Nephron progenitor cell (in vitro differentiated cells): ENCODE data around the gene GXYLT2.

Source experiments
- DNase-seq: peaks from one replicate; pipeline ENCODE4 v3.0.0; 2021
- H3K27ac Mint-ChIP-seq: 2 replicates; pipeline ENCODE4 v1.8.0; 2021; ENCODE audit warnings: mild to moderate bottlenecking, moderate library complexity, mixed read lengths
- H3K27me3 Mint-ChIP-seq: 2 replicates; pipeline ENCODE4 v1.8.0; 2021; ENCODE audit warnings: mild to moderate bottlenecking, low read depth, mixed read lengths; ENCODE audit not compliant: poor library complexity
- H3K36me3 Mint-ChIP-seq: 2 replicates; pipeline ENCODE4 v1.8.0; 2021; ENCODE audit warnings: low read depth, mixed read lengths
- H3K4me1 Mint-ChIP-seq: 2 replicates; pipeline ENCODE4 v1.8.0; 2021; ENCODE audit warnings: mixed read lengths
- H3K4me3 Mint-ChIP-seq: 2 replicates; pipeline ENCODE4 v1.8.0; 2021; ENCODE audit warnings: mild to moderate bottlenecking, moderate library complexity, mixed read lengths
- H3K9me3 Mint-ChIP-seq: 2 replicates; pipeline ENCODE4 v1.8.0; 2021; ENCODE audit warnings: mild to moderate bottlenecking, moderate library complexity, mixed read lengths
- TF ChIP-seq, protein P1 (sequence below): fragments of 200-600 bp; sonication (generic); IDR thresholded peaks from 2 replicates; pipeline ENCODE4 v1.5.0; 2021; ENCODE audit warnings: antibody characterized with exemption

Gene GXYLT2

GRCh38 chr3:72890166-72890925 lies 2.5 kb downstream of the GXYLT2 start:
- Mint-ChIP-seq H3K36me3 (peaks cover 5% of the 10 kb centered on the region), H3K4me1 (peaks cover 58% of the 10 kb centered on the region), H3K4me3 (peak overlapping the region; percentile 88), H3K27ac (peak overlapping the region; percentile 58), H3K27me3 (peaks cover 5% of the 10 kb centered on the region), H3K9me3 (no peaks in the 10 kb centered on the region)
- DNase-seq, result no peak
- TF ChIP-seq, protein P1, sequence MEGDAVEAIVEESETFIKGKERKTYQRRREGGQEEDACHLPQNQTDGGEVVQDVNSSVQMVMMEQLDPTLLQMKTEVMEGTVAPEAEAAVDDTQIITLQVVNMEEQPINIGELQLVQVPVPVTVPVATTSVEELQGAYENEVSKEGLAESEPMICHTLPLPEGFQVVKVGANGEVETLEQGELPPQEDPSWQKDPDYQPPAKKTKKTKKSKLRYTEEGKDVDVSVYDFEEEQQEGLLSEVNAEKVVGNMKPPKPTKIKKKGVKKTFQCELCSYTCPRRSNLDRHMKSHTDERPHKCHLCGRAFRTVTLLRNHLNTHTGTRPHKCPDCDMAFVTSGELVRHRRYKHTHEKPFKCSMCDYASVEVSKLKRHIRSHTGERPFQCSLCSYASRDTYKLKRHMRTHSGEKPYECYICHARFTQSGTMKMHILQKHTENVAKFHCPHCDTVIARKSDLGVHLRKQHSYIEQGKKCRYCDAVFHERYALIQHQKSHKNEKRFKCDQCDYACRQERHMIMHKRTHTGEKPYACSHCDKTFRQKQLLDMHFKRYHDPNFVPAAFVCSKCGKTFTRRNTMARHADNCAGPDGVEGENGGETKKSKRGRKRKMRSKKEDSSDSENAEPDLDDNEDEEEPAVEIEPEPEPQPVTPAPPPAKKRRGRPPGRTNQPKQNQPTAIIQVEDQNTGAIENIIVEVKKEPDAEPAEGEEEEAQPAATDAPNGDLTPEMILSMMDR, result no peak

GRCh38 chr3:72891053-72891855 lies 3.4 kb downstream of the GXYLT2 start:
- Mint-ChIP-seq H3K4me3 (peak overlapping the region; percentile 50), H3K4me1 (peaks cover 58% of the 10 kb centered on the region), H3K27me3 (no peaks in the 10 kb centered on the region), H3K36me3 (peaks cover 5% of the 10 kb centered on the region), H3K9me3 (no peaks in the 10 kb centered on the region), H3K27ac (peak overlapping the region; percentile 69)
- TF ChIP-seq, protein P1, result no peak
- peak; percentile 15 for DNase-seq

- Mint-ChIP-seq H3K27ac (no peak overlapping the region), H3K9me3 (no peaks in the 10 kb centered on the region), H3K27me3 (no peaks in the 10 kb centered on the region), H3K4me1 (peaks cover 63% of the 10 kb centered on the region), H3K36me3 (peaks cover 5% of the 10 kb centered on the region), H3K4me3 (no peak overlapping the region)
- TF ChIP-seq, protein P1, result no peak
- DNase-seq, result no peak
These were observed 4.4 kb downstream of the GXYLT2 start for GRCh38 chr3:72892081-72892775.

DNA sequence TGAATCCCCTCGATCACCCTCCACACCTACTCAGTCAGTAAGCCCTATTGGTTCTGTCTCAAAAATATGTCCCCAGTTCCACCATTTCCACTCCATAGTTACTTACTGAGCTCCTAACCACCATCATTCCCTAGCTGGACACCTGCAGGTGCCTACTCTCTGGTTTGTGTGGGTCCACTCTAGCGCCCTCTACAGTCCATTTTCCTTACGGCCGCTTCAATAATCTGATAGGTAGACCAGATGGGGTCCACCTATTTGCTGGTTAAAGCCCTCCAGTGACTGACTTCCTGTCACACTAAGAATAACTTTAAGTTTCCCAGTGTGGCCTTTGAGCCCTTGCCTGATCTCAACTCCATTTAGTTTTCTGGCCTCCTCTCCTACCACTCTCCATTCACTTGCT lies 5.0 kb downstream of the GXYLT2 start:
- Mint-ChIP-seq H3K4me3 (no peak overlapping the region), H3K36me3 (peaks cover 5% of the 10 kb centered on the region), H3K9me3 (no peaks in the 10 kb centered on the region), H3K27me3 (no peaks in the 10 kb centered on the region), H3K4me1 (peaks cover 58% of the 10 kb centered on the region), H3K27ac (no peak overlapping the region)
- DNase-seq, result no peak
- TF ChIP-seq, protein P1, result peak; percentile 28

GRCh38 chr3:72894976-72895552 lies 7.2 kb downstream of the GXYLT2 start:
- no peak overlapping the region for H3K27ac Mint-ChIP-seq
- H3K27me3 Mint-ChIP-seq, result no peaks in the 10 kb centered on the region
- TF ChIP-seq, protein P1, result no peak
- H3K36me3 Mint-ChIP-seq, result peaks cover 5% of the 10 kb centered on the region
- peaks cover 68% of the 10 kb centered on the region for H3K4me1 Mint-ChIP-seq
- H3K4me3 Mint-ChIP-seq, result no peak overlapping the region
- no peak for DNase-seq
- no peaks in the 10 kb centered on the region for H3K9me3 Mint-ChIP-seq
